Measurements from ENCODE around the gene HOXA7.
A peak's percentile ranks its signal among the peaks of the same experiment; 100 is the strongest.

Gene HOXA7

DNA sequence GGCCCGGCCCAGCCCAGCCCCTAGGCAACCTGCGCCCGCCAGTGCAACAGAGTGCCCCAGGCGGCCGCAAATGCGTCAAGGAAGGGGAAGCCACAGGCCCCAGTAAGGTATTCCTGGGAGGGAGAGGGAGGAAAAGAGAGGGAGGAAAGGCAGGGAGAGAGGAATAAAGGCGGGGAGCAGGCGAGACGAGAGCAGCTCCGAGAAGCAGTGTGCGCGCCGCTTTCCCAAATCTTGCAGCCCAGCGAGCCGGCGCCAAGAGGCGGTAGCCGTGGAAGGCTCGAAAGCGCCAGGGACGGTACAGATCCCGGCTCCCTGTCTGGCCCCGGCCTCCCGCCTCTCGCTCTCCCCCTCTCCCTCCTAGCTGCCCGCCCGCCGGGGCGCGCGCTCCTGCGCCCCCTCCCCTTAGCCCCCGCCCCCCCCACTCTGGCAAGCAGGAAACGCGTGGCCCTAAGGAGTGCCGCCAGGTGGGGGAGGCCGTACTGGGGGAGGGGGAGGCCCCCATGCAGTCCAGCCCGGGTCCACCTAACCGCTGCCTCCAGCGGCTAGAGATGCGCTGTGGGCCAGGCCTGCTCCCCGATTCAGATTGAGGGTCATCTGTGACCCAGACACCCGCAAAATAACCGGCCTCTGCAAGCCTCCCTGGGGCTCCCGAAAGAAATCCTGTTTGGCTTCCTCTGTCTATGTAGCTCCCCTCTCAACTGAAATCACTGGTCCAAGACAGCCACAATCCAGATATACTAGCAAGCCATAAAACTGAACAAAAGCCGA is 13.4 kb upstream of the HOXA7 start:
- DNase-seq = no peak

DNA sequence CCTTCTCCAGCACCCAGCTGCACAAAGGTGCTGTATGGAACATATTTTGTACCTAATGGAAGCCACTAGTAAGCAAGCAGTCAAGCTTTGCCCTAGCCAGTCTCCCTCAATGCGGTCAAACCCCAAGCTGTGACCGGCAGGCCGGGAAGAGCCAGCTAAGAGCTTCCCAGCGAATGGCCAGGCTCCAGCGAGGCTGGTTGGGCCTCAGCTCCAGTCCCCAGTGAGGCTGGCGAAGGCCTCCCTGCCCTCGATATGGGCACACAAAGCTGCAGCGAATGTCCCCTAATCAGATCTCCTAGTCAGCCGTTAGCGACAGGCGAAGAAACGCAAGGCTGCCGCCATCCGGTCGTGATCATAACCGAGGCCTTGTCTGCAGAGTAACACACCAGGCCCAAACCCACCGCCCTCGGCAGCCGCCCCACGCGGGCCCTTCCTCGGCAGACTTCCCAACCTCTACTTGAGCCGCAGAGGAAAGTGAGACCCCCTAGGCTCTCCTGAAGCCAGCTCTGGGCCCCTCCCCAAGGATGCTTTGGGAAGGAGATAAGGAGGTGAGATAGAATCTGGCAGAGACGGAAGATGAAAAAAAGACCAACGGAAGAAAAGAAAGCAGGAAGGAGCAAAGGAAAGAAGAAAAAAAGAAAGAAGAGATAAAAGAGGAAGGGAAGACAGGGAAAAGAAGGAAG is 11.9 kb upstream of the HOXA7 start:
- DNase-seq = no peak

DNA sequence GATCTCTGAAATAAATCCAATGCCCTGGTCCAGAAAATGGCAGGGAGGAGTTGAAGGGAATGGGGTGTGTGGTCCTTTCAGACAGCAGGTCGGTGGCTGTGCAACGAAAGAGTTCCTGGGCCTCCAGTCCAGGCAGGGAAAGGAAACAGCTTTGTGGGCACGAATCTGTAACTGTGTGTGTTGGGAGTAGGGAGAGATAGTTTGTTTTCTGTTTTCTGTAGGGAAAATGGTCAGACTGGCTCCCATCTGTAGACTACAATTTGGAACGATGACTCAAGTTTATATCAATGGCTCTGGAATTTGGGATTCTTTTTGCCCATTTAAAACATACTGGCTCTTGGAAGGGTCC is 11.4 kb upstream of the HOXA7 start:
- DNase-seq = no peak

DNA sequence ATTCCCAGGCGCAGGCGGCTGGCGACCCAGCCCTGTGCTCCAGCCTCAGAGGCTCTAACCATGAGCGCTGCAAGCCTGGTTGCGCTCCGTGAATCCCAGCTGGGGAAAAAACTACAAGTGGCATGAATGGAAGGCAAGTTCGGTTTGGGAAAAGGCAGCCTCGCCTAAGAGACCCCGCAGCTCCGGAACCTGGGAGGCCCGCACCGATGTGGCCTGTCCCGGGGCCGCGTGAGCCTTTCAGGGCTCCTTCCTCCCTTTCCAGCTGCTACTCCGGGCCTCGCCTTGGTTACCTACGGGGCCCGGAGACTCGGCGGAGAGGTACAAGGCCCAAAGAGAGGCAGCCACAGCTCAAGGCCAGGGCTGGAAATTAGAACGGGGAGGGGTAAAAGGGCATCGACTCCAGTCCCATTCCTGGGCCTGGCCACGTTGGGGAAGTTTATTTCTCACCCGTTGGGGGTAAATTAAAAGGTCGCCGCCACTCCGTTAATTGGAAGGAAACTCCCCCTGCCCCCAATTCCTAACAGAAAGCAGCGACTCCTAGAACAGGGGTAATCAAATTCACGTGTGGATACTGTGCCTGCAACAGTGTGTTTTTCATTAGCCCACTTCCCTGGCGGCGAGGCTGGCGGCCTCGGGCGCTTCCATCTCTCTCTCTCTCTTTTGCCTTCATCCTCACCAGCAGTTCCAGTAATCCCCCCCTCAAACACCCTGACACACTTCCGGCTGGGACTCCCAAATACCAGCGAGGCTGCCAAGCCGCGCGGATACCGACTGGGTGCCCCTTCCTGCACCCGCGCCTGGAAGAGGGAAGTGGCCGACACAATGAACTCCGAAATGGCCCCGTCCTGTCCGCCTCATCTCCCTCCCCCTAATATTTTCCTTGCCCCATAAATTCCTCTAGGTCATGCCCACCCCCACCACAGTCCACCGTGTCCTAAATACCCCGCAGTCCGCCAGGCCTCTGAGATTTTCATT is 10.3 kb upstream of the HOXA7 start:
- no peak for DNase-seq

DNA sequence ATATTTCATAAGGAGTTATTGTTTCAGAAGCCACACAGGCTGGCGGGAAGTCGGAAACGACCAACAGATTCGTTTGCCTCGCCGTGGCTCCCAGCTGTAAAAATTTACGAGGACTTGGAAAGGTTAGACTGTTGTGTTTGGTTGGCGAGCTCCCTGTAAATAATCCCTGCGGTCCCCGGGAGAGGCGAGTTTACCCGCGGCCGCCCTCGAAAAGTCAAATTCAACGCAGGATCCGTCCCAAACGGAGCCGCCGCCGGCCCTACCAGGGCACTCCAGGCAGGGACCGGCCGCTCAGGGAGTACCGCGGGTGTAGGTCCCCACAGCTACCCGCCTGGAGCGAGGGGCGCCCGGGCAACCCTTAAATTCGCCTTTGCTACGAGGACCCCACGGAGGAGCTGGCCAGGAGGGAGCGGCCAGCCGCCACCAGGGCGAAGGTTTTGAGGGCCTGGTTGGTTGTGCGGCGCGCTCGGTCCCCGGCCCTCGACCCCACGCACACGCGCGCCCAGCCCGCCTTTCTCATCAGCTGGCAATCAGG is 9.6 kb upstream of the HOXA7 start:
- DNase-seq = no peak

DNA sequence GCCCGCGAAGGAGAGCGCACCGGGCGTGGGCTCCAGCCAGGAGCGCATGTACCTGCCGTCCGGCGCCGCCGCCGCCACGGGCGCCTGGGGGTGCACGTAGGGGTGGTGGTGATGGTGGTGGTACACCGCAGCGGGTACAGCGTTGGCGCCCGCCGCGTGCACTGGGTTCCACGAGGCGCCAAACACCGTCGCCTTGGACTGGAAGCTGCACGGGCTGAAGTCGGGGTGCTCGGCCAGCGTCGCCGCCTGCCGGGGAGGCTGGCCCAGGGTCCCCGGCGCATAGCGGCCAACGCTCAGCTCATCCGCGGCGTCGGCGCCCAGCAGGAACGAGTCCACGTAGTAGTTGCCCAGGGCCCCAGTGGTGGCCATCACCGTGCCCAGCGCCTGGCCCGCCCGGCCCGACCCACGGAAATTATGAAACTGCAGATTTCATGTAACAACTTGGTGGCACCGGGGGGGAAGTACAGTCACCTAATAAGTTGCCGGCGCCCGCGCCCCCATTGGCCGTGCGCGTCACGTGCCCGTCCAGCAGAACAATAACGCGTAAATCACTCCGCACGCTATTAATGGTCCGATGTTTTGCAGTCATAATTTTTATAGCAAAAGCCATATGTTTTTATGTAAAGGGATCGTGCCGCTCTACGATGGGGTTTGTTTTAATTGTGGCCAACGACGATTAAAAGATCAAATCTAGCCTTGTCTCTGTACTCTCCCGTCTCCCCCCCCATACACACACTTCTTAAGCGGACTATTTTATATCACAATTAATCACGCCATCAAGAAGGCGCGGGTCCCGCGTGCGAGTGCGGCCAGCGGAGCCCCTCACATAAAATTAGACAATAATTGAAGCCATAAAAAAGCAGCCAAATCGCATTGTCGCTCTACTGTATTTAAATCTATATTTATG is 8.9 kb upstream of the HOXA7 start, which contains the start of gene HOXA9:
Gene HOXA9 (minus strand): TSS at position 449 of the 907 bp plus-strand sequence. CDS start 80 bp downstream, at position 369.
- no peak for DNase-seq

DNA sequence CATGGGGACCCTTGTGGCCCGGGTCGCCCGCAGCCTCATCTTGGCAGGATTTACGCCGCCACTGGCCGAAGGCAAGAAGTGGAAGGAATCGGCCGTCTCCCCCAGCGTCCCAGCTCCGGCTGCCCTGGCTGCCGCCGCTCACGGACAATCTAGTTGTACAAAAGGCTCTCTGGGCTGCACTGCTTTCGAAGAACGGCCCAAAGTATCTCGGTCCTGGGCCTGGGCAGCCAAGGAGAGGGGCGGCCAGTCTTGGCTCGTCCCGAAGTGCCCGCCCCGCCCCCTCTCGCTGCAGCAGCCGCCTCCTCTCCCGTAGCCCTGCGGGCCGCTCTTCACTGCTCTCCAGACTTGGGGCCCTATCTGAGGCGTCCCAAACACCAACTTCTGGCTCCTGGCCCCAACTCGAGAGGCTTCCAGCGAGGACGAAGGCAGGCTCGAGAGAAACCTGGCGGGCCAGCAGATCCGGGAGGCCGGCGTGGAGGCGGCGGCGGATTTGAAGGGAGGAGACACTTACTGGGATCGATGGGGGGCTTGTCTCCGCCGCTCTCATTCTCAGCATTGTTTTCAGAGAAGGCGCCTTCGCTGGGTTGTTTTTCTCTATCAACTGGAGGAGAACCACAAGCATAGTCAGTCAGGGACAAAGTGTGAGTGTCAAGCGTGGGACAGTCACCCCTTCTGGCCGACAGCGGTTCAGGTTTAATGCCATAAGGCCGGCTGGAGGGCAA is 8.1 kb upstream of the HOXA7 start:
- DNase-seq = no peak

DNA sequence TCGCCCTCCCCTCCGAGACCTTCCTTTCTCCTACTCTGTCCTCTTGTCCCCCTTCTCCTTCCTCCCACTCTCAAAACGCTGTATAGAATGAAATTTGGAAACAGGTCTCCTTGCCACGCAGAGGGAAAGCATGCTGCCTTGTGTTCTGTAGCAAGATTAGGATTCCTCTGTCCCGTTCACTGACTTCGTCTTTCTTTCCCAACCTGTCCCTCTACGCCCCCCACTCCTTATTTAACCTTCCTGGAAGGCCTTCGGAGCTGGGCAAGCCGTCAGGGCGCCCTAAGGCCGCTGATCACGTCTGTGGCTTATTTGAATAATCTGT is 7.5 kb upstream of the HOXA7 start:
- no peak for DNase-seq

DNA sequence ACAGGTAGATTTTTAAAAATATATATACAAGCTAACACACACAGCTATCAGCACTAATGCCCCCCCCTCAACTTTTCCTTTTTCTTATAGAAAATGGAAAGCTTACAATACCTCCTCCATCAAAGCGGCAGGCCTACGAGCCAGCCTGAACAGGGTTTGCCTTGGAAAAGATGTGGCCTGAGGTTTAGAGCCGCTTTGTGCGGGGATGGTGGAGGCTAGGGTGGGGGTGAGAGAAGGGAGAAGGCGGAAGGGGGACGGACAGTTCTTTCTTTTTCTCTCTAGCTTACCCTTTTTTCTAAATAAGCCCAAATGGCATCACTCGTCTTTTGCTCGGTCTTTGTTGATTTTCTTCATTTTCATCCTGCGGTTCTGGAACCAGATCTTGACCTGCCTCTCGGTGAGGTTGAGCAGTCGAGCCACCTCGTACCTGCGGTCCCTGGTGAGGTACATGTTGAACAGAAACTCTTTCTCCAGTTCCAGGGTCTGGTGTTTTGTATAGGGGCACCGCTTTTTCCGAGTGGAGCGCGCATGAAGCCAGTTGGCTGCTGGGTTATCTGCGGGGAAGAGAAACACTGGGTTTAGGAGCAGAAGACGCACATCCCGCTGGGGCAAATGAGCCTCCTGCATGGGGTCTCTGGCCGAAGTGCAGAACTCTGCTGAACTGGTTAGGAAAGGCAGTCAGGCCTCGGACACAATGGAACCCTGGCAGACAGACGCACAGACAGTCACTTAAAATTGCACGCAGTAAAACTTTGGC is 7.0 kb upstream of the HOXA7 start:
- DNase-seq = no peak

DNA sequence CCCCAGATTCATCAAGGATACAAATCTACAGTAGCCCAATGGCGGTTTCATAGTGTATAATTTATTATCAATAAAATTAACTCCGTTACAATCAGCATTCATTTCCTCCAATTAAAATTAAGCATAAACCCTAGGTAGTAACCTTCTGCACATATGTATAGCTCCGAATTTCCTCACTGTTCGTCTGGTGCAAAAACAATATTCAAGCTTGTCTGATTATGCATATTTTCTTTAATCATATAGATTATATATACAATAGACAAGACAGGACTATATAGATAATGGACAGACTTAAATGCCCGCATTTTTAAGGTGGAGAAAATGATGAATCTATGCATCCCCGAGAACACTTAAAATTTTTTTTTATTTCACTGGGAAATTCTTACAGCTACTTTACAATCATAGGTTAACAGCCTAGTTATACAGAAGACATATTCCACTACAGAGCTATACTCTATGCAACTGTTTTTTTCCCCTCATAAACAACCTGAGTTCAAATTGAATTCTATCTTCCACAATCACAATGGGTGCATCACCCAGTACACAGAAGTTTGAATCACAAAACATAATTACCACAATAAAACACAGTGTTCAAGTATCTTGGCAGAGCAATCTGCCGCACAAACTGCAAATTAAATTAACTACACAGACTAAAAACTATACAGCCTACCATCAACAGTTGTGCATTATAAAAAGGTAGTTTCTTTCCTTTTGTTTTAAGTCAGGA is 6.2 kb upstream of the HOXA7 start:
- DNase-seq = no peak

DNA sequence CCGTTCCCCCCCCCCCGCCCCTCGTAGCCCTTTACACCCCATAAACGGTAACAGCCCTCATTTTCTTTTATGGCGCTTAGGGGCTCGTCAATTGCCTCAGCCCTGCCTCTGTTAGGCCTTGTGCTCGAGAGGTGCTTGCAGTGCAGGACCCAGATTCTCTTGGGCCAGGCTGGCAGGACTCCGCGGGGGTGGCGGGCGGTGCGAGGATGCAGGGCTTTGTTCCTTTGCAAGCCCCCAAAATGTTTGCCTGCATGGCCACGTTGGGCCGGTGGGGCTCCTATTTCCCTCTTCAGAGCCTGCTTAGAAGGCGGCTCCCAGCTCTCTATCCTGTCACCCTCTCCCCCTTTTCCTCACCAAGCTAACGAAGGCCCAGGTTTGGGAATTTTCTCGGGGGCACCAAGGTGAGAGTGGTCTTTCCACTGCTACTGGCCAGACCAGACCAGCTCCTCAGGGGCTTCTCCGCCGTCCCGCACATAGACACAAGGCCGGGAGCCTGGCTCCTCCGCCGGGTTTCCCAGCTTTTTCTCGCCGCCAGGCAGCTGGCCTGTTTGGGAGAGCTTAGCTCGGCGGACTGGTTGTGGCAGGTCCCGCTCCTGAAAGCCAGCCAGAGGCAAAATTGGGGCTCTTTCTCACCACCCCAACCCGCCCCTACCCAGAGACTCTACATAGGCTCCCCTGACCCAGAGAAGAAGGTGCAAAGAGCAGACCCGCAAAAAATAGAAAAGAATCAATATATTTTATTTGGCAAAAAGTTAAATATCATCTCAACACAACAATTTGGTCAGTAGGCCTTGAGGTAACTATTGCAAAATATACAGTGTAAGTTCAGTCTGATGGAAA is 5.5 kb upstream of the HOXA7 start:
- no peak for DNase-seq

DNA sequence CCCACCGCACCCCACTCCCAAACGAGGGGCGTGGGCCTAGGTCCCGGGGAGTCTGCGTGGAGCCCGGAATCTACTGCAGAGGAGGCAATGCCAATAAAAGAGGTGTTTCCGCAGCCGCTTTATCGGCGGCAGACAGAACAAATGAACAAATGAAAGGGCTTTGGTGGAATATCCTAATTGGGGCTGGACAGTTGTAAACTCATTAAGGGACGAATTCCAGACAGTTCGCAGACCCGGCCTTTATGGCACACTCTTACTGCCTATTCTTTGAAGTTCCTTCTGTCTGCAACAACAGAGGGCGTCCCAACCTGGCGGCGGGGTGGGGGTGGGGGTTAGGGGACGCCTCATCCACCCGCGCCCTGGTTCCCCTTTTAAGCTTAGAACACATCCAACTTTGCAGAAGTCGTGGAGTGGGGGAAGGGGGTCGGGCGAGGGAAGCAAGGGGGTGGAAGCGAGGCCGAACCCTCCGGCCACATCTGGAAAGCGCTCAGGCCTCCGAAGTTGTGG is 4.8 kb upstream of the HOXA7 start:
- no peak for DNase-seq

DNA sequence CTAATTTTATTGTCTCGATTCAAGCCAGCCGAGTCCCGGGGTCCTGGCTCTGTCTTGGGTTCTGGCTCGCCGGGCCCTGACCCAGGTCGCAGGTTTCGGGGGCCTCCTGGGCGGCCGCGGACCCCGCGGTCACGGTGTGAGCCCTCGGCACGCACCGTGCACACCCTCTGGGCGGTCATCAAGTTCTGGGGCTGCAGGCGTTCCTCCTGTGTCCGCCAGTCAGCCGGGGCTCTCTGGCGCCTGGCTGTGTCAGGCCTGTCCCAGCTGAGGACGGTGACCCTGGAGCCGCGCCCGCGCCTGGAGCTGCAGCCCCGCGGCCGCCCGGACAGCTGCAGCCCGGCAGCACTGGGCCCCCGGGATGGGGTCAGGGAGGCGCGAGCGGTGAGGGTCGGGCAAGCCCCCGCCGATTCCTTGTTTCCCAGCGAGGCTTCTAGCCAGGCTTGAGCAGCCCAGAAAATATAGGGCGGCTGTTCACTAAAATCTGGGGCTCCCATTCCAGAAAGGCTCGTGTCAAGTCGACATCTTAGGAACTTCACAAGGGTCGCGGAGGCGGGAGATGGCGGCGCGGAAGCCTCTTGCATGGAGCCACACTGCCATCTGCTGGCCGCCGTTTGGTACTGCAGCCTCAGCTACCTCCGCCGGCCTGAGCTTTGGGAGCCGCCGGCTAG is 4.2 kb upstream of the HOXA7 start:
- DNase-seq = peak; percentile 55 to 82 (median 74)

DNA sequence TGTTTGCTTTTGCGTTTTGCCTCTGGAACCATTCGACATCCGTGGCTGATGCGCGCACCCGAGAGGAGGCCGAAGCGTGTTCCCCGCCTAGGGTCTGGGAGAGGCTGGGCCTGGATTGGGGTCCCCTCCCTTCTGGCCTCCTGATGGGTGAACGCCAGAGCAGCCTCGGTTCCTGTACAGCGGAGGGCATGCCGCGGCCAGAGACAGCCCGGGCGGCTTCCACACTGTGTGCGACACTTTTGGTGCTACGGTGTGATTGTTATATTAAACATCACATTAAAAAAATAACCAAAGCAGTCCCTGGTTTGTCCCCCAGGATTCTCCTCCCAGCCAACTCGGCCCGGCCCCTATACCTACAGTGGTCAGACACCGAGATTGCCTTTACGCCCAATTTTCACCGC is 3.7 kb upstream of the HOXA7 start:
- DNase-seq = no peak

DNA sequence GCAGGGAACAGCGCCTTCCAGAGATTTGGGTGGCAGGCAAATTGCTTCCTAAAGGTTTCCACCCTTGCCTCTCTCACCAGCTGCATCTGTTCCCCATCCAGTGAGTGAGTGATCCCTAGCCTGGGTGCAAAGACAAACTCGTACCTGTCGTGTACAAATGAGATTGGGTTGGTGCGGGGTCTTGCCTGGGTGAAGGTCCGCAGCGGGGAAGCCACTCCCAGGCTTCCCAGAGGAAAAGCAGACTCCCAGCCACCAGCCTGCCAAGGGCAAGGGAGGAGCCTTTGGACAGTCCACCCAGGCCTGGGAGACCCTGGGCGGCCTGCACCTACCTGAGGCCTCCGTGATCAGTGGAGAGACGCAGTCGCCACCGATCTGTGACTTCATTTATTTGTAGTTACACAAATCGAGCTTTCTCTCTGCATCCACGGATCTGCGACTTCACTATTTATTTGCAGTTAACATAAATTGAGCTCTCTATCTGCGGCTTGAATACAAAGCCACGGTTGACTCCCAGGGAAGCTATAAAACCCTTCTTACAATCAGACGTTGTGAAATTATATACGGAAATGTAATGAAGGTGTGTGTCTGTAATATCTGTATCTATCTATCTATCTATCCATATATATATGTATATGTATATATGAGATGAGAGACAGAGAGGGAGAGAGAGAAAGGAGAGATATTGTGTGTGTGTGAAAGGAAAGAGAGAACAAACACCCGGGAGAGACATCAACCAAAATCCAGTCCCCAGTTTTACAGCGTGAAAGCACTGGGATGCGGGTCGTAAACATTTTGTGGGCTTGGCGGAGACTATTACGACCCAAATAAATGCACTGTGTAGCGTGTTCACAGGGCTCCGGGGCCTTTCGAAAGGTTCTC is 3.0 kb upstream of the HOXA7 start:
- DNase-seq = no peak

DNA sequence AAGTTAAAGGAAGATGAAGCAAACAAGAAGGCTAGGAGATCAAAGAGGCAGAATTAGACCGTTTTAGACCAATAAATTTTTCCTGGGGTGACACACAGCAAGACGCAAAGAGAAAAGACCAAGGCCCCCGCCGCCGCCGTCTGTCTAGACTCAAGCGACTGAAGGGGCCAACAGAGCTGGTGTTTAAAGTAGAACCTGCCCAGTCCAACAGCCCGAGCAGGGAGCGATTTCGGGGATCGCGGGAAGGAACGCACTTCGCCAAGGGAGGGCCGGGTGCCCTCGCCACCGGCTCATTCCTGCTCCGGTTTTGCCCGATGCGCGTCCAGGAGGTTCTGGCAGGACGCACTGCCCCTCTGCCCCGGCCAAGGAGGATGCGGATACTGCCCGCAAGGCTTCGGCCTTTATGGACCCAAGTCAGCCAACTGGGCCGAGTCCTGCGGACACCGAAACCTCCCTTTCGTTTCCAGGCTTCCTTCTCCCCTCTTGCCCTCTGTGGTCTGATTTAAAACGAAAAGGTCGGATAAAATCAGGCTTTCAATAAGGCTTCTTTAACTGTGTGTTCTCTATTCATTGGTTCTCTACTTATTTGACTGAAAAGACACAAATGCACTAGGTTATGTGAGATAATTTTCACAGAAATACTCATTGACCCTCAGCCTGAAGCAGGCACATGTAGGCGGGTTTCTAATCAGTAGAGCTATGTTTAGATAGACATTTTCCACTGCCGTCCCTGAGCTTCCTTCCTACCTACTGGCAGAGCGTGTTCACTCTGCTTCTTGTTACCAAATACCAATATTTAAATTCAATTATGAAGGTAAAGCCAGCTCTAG is 2.2 kb upstream of the HOXA7 start:
- DNase-seq = no peak

All from activated CD4-positive, CD25-positive, alpha-beta regulatory T cell (primary cell).